Left renal cortex interstitium (tissue), 4 donors: ENCODE data around the gene SSNA1. TPM values are rescaled to one million over a fixed set of nuclear protein-coding genes. Genes with fewer than 3 reads are reported as not detected.

Experiments
- DNase-seq, 4 donors: peaks; one replicate each; pipeline ENCODE4 v3.0.0-alpha.2; 2013; ENCODE audit warnings: low read depth in 4 of 4, low spot score in 2 of 4, missing footprints in 1 of 4
- polyA plus RNA-seq, 4 donors: library from polyadenylated mRNA; unstranded; fragments of 120-200 nt; gene quantifications; one replicate each; pipeline ENCODE4 v1.2.1, GENCODE V29; 2013; ENCODE audit not compliant: insufficient read length in 4 of 4

The SSNA1 gene
- polyA plus RNA-seq, 4 donors, result 44.5 to 78.1 (median 56.9) TPM

DNA sequence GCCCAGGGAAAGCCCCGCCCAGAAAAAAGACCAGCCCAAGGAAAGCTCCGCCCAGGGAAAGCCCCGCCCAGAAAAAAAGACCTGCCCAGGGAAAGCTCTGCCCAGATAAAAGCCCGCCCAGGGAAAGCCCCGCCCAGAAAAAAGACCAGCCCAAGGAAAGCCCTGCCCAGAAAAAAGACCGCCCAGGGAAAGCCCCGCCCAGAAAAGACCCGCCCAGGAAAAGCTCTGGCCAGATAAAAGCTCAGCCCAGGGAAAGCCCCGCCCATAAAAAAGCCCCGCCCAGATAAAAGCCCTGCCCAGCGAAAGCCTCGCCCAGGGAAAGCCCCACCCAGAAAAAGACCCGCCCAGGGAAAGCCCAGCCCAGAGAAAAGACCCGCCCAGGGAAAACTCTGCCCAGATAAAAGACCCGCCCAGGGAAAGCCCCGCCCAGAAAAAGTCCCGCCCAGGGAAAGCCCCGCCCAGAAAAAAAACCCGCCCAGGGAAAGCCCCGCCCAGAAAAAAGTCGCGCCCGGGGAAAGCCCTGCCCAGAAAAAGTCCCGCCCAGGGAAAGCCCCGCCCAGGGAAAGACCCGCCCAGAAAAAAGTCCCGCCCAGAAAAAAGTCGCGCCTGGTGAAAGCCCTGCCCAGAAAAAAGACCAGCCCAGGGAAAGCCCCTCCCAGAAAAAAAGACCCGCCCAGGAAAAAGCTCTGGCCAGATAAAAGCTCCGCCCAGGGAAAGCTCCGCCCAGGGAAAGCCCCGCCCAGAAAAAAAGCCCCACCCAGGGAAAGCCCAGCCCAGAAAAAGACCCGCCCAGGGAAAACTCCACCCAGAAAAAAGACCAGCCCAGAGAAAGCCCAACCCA, 37.6 kb upstream of the SSNA1 start:
- no peak for DNase-seq

- no peak for DNase-seq
These were observed 35.6 kb upstream of the SSNA1 start for GRCh38 chr9:137152844-137153405.

DNA sequence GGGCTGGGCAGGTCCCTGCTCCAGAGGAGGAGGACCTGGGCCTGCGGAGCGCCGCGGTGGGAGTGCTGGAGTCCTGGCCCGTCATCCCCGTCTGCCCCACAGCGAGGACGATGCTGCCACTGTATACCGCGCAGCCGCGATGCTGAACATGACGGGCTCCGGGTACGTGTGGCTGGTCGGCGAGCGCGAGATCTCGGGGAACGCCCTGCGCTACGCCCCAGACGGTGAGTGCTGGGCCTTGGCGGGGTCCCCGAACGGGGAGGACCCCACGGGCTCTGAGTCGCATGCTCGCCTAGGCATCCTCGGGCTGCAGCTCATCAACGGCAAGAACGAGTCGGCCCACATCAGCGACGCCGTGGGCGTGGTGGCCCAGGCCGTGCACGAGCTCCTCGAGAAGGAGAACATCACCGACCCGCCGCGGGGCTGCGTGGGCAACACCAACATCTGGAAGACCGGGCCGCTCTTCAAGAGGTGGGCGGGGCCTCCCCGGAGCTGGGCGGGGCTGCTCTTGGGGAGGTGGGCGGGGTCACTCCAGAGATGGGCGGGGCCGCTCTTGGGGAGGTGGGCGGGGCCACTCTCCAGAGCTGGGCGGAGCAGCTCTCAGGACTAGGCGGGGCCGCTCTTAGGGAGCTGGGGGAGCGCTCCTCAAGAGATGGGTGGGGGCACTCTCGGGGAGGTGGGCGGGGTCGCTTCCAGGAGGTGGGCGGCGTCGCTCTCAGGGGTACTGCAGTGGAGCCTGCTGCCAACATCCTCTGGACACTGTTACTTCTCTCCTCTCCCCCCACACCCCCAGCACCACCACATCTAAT, 31.7 kb upstream of the SSNA1 start:
- no peak for DNase-seq

GRCh38 chr9:137157618-137158415, 30.7 kb upstream of the SSNA1 start:
- no peak for DNase-seq

DNA sequence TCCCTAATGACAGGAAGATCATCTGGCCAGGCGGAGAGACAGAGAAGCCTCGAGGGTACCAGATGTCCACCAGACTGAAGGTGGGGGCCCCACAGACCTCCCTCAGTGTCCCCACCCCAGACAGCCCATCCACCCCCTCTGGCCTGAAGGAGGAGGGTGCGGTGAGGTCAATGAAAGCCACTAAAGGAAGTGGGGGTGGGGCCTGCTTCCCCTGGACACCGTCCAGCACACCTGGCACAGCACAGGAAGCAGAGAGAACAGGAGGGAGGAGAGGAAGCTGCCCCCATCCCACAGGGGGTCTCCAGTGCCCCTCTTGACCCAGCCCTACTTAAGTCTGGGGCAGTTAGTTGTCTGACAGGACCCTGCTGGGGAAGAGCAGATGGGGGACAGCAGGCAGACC, 29.9 kb upstream of the SSNA1 start:
- DNase-seq, result no peak

- no peak for DNase-seq
These were observed 29.1 kb upstream of the SSNA1 start for GRCh38 chr9:137159105-137160053.

DNA sequence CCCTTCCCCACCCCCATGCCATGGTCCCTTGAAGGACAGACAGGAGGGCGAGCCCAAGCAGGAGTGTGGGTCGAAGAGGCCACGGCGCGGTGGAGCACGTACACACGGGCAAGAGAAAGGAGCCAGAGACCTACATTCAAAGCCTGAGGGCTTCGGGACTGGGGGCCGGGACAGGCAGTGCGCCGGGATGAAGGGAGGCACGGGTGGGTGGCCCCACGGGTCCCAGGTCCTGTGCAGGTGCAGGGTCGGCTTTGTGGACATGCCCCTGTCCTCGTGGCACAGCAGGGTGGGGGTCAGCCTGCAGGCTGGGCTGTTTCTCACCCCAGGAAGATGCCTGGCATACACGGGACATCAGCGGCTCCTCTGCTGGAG, 28.4 kb upstream of the SSNA1 start:
- DNase-seq, result no peak

DNA sequence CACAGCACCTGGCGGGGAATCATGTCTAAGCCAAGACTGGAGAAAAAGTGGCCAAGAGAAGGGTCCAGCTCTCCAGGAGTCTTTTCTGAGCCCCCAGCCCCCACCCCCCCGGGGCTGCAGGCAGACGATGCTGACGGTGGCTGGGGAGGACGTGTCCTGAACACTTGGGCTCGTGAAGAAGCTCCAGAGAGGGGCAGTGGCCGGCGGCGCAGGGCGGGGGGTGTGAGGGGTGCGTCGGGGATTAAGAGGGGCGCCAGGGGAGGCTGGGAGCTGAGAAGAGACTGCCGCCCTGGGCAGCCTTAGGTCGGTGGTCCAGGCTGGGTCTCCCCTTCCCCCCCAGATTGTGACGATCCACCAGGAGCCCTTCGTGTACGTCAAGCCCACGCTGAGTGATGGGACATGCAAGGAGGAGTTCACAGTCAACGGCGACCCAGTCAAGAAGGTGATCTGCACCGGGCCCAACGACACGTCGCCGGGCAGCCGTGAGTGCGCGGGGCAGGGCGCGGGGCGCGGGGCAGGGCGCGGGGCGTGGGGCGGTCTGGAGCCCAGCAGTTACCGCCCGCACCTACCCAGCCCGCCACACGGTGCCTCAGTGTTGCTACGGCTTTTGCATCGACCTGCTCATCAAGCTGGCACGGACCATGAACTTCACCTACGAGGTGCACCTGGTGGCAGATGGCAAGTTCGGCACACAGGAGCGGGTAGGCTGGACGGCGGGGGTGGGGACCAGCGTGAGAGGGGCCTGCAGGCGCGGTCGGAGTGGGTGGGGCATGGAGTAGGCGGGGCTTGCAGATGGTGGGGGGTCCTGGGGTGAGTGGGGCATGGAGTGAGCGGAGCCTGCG, 27.5 kb upstream of the SSNA1 start:
- DNase-seq, result no peak

GRCh38 chr9:137161558-137162486, 26.7 kb upstream of the SSNA1 start:
- DNase-seq, result no peak

DNA sequence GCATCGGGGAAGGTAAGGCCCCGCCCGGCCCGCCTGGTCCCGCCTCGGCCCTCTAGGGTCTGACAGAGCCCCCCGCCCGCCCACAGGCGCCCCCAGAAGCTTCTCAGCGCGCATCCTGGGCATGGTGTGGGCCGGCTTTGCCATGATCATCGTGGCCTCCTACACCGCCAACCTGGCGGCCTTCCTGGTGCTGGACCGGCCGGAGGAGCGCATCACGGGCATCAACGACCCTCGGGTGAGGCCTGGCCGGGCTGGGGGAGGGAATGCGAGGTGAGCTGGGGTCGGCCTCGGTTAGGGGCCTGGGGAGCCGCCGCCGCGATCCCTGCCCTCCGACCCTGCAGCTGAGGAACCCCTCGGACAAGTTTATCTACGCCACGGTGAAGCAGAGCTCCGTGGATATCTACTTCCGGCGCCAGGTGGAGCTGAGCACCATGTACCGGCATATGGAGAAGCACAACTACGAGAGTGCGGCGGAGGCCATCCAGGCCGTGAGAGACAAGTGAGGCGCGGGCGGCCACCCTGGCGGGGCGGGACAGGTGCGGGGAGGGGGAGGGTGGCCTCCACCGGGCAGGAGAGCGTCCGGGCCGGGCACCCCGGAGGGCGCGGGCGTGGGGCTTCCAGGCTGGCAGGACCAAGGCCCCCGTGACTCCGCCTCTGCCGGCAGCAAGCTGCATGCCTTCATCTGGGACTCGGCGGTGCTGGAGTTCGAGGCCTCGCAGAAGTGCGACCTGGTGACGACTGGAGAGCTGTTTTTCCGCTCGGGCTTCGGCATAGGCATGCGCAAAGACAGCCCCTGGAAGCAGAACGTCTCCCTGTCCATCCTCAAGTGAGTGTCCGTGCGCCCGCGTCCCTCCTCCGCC, 25.7 kb upstream of the SSNA1 start:
- DNase-seq, result no peak

- DNase-seq, result no peak
These were observed 25.1 kb upstream of the SSNA1 start for GRCh38 chr9:137163365-137163715.

GRCh38 chr9:137163805-137164204, 24.7 kb upstream of the SSNA1 start:
- DNase-seq, result no peak

- DNase-seq, result no peak
These were observed 23.9 kb upstream of the SSNA1 start for GRCh38 chr9:137164370-137165249.

- no peak for DNase-seq
These were observed 23.1 kb upstream of the SSNA1 start for GRCh38 chr9:137165250-137165836.
